Suppressor macrophage (primary cell): ENCODE measurements around the gene ADAMTSL1.

Experiments
- DNase-seq, 4 experiments: peaks; one replicate each; pipeline ENCODE4 v3.0.0-alpha.2; 2020 to 2022

The ADAMTSL1 gene

GRCh38 chr9:18502546-18502945 lies 28.6 kb downstream of the ADAMTSL1 start:
- no peak for DNase-seq

- no peak for DNase-seq
Measured at GRCh38 chr9:18504707-18505106, 30.8 kb downstream of the ADAMTSL1 start.

DNA sequence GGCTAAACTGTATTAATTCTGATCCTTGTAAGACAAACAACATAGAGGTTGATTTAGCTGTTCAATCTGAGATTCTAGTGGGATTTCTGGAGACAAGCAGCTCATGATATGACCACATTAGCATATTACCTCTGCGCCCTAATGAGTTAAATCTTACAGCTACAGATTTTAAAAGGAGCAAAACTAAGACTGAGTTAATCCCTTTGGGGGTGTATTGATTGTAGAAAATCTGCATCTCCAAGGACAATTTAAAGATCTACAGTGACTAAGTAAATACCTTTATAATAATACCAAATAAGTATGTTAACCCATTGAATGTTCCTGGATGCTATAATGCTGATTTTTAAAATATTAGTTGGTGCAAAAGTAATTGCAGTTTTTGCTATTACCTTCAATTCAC lies 33.2 kb downstream of the ADAMTSL1 start:
- DNase-seq: no peak

- no peak for DNase-seq
Measured at GRCh38 chr9:18516514-18516913, 42.6 kb downstream of the ADAMTSL1 start.

DNA sequence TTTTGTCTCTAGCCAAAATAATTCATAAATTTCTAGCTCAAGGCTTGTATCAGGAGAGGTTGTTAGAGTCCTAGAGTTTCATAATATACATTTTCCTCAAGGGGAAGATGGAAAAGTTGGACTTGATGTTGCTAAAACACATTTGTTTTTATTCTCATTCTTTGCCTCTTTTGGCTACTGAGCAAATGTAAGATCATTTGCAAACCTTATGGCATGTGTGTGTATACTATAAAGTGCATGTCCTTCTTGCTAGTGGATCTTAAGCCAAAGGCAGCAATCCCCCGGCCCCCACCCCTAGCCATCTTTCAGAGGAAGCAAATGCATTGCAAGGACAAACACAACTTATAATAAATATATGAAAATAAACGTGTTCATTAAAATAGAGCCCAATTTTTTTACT lies 43.0 kb downstream of the ADAMTSL1 start:
- no peak for DNase-seq

GRCh38 chr9:18520416-18521047 lies 46.6 kb downstream of the ADAMTSL1 start:
- no peak for DNase-seq

DNA sequence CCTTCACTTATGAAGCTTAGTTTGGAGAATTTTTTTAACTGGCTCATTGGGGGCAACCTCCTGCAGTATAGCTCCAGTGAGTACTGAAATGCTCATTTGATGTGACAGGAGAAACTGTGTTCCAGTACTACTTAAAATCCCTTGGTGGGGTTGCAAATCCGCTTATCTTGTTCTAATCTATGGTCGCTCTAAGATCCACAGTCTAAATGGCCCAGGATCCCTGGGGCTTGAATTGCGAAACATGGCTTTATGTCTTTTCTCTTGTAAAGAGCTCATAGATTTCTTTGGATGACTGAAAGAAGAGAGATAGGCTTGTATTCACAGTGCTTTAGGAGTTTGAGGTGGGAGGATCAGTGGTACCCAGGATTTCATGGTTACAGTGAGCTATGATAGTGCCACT lies 52.7 kb downstream of the ADAMTSL1 start:
- no peak for DNase-seq

- DNase-seq: no peak
Measured at GRCh38 chr9:18531136-18532065, 57.4 kb downstream of the ADAMTSL1 start.

DNA sequence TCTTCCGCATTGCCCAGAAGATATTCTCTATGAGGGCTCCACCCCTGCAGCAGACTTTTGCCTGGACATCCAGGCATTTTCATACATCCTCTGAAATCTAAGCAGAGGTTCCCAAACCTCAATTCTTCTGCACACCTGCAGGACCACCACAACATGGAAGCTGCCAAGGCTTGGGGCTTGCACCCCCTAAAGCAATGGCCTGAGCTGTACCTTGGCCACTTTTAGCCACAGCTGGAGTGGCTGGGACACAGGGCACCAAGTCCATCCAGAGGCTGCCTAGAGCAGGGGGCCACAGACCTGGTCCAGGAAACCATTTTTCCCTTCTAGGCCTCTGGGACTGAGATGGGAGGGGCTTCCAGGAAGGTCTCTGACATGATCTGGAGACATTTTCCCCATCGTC lies 60.7 kb downstream of the ADAMTSL1 start:
- DNase-seq: no peak

DNA sequence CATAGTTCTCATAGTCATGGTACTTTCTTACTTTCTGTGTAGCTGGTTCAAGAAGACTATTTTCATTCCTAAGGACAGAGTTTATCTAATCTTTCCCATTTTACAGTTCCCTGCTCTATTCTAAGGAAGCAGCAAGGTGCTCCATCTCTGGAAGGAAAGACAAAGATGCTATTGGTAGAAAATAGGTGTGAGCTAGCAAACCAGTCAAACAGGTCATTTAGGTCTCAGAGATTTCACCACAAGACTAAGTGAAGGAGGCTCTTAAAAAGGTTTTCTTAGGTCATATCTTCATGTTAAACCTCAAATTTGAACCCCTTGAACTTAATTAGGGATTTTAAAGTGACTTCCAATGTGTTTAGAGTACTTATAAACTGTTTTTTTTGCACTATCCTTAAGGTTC lies 62.6 kb downstream of the ADAMTSL1 start:
- no peak for DNase-seq

- no peak for DNase-seq
Measured at GRCh38 chr9:18539203-18539693, 65.3 kb downstream of the ADAMTSL1 start.

DNA sequence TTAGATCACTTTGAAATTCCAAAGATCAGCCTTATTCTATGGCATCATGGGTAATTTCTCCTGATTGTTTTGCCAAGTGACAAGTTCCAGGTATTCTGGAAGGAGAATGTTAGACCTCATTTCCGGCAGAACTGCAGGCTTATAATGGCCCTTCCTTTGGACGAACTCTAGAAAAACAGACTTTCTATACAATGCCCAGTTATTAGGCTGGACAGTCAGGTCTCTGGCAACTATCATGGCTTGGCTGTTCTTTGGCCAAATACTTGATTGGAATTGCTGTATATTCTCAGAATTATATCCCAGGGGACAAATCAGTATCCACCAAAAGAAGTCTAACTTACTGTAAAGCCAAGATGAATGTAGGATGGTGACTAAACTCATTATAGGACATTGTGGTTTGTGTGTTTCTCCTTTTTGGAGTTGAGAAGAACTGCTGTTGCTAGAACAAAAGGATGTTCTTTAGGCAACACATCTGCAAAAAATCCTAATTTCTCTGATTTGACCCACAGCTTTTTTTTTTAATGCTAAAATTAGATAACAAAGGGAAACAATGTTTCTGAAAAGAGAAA lies 69.0 kb downstream of the ADAMTSL1 start:
- no peak for DNase-seq

GRCh38 chr9:18543406-18544192 lies 69.6 kb downstream of the ADAMTSL1 start:
- DNase-seq: no peak

GRCh38 chr9:18544456-18544855 lies 70.5 kb downstream of the ADAMTSL1 start:
- DNase-seq: no peak

- DNase-seq: no peak
Measured at GRCh38 chr9:18545636-18546360, 71.8 kb downstream of the ADAMTSL1 start.

DNA sequence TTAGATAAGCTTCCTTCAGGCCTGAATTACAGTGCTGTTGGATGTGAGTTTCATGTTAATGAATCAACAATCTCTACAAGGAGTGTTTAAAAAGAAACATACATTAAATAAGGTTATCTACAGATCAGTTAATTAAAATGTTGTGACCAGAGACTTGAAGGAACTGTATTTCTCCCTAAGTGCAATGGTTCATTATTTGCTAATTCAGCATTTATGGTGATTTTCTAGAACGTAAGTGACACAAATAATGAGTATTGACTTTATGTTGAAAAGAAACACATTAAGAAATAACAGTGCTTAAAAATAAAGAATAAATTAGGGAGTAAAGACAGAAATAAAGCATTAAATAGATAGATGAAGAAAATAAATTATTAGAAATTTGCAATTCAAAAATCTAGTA lies 74.5 kb downstream of the ADAMTSL1 start:
- no peak for DNase-seq

DNA sequence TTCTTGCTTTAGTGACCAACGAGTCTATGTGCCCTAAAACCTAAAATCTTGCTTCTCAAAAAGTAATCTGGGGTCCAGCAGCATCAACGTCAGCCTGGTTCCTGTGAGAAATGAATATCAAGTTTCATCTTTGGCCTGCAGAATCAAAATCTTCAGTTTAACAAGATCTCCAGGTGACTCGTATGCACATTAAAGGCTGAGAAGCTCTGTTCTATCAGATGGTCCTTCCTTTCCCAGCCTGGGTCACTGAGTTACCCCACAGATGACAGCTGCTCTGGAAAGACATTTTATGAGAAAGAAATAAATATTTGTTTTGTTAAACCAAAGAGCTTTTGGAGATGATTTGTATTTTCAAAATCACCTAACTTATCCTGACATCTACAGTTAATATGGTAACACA lies 75.8 kb downstream of the ADAMTSL1 start:
- no peak for DNase-seq

- no peak for DNase-seq
Measured at GRCh38 chr9:18550286-18550685, 76.3 kb downstream of the ADAMTSL1 start.

DNA sequence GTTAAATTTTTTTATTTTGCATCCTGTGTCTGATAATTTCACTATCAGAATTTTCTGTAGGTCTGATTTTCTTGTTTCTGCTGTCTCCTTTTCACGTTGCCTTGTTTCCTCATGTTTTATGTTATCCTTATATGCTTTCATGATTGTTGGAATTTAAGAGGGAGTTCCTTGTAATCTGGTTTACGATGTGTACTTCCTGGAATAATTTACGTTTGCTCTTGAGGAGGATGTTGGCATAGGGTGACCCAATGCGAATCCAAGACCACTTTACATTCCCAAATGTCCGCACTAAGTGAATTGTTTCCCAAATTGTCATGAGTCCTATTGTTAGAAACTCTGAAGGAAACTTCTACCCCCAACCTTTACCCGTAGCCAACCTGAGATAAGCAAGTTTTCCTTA lies 80.3 kb downstream of the ADAMTSL1 start:
- no peak for DNase-seq

DNA sequence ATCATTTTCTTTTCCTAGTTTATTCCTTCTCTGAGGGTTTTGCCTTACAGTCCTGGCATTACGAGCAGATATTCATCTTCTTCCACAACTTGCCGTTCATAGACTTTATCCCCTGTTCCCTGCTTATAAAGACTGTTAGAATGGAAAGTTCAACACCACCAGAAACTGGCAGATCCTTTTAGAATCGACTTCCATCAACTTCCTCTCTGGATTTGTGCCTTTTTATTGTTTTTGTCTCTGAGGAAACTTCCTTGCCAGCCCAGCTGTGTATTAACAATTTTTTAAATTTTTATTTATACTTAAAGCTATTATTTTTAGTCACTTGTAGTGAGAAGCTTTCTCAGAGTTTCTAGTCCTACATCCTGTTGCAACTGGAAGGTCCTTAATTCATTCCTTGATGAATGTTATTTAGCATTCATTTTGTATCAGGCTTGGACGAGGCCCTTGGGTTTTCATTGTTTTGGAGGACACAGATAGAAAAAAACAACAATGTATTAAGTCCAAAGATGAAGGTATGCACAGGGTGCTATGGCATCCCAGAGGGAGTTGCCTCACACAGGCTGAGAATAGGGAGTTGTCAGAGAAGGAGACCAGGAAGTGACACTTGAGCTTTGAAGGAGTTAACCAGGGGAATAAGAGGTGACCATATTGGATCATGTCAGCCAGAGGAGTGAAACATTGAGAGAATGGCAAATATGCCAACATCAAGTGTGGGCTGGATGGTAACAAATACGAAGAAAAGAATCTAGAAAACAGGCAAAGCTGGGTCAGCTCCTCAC lies 81.3 kb downstream of the ADAMTSL1 start:
- no peak for DNase-seq
